ENCODE results near the gene ANP32E. TPM values are rescaled to one million over a fixed set of nuclear protein-coding genes. Genes with fewer than 3 reads are reported as not detected.
A peak's percentile ranks its signal among the peaks of the same experiment; 100 is the strongest.
"Not testable (repeated sequence)": the region's sequence is repeated elsewhere in the genome, so short reads cannot be mapped to it uniquely, and the experiment has no call there.

Gene ANP32E
- total RNA-seq, 1 experiment from 2014 or later, result 105 TPM

DNA sequence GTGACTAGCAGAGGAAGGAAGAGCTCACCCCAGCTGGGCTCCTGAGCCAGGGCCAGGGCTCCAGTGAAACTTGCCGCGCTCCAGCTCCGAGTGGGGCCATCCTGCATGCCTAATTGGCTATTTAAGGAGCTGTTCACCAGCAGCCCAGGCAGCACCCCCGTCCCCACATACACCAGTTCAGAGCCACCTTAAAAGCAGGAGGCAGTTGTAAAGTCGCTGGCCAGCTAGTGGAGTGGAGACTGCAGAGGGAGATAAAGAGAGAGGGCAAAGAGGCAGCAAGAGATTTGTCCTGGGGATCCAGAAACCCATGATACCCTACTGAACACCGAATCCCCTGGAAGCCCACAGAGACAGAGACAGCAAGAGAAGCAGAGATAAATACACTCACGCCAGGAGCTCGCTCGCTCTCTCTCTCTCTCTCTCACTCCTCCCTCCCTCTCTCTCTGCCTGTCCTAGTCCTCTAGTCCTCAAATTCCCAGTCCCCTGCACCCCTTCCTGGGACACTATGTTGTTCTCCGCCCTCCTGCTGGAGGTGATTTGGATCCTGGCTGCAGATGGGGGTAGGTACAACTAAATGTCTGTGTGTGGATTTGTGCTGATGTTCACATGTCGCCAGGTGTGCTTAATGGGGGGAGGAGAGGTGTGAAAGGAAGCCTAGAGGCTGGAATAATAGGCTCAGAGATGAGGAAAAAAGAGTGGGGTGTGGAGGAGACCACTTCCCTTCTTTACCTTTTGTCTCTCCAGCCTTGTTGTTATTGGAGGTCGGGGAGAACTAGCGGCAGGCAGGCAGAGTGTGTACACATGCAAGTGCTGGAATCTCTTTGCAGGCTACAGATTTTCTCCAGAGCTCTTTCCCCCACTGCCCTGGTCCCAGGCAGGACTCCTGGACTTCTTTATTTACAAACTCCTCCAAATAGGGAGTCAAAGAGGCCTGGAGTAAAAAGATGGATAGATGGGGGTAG, 22.0 kb upstream of the ANP32E start, which contains the start of gene CA14:
Gene CA14, plus strand, starts transcription at position 151 of the 962 bp plus-strand sequence. Its CDS starts 355 bp downstream, at position 506.
- DNase-seq (ENCODE audit: low read depth), result no peak

DNA sequence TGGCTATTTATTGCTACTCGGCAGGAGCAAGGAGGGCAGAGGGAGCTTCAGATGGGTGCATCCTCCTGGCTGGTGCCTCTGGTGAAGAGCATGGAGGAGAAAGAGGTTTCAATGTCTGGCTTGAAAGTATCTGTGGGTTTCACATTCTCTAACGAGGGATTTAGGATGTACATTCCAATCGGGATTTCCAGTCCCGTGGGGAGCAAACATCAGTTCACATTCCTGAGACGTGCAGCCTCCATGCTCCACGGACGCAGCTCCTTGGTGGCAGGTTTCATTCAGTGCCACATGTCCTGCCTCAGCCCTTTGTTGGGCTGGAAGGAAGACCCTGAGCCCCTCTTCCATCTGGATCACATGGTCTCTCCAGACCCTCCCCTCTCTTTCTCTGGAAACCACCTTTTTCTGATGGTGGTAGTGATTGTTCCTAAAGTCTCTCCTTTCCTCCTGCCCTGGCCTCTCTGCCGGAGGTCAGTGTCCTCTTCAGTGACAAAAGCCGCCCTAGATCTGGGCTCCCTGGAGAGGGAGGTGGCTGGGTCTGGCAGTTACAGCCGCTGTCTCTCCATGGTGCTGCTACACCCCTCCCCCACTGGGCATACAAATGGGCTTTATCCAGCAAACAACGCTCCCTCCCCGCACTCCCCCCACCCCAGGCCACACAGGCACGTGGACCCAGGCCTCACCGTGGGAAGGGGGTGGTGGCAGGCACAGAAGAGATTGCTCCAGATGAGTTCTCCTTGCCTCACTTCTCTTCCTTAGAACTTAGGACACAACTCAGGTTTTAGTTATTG, 20.8 kb upstream of the ANP32E start:
- no peak for DNase-seq (ENCODE audit: low read depth)

DNA sequence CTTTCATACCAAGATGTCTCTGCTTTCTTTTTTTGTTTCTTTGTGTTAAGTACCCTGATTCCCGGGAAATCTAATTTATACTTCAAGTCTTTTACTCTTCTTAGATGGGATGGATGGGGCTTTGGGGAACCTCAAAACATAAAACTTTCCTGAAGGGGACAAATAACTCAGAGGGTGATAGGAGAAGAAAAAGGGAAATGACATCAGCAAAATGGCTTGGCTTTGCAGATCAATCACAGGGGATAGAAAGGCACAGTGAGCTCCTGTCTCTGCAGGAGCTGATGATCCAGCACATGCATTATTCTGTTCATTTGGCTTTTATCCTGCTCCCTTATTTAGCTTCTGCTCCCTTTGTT, 20.3 kb upstream of the ANP32E start:
- DNase-seq (ENCODE audit: low read depth), result no peak

DNA sequence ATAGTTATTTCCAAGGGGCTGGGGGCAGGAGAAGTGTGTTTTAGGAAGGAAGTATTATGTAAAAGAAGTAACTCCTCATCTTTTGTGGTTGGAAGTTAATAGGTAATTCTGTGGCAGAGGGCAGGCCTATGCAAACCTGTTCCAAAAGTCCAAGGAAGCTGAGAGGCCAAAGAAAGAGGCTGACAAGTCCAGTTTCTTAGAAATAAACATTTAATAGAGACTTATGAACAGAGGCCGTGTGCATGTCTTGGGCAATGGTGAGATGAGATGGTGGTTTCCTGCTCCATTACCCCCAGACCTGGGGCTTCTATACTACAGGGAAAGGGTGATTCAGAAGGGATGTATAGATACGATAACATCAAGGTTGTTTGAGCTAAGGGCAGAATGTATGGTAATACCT, 14.0 kb upstream of the ANP32E start:
- no peak for DNase-seq (ENCODE audit: low read depth)

DNA sequence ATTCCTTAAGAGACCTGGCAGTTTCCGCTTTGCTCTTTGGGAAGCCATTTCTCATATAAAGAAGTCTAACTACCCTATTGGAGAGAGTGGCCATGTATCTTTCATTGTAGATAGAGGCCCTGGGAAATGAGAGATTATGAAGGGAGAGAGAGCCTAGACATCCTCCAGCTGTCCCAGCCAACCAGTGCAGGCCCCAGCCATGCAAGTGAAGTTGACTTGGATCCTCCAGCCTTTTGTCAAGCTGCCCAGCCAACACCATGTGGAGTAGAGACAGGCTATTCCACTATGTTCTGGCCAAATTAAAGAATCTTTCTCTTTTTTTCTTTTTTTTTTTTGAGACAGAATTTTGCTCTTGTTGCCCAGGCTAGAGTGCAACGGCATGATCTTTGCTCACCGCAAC, 7.1 kb upstream of the ANP32E start:
- DNase-seq (ENCODE audit: low read depth), result no peak

DNA sequence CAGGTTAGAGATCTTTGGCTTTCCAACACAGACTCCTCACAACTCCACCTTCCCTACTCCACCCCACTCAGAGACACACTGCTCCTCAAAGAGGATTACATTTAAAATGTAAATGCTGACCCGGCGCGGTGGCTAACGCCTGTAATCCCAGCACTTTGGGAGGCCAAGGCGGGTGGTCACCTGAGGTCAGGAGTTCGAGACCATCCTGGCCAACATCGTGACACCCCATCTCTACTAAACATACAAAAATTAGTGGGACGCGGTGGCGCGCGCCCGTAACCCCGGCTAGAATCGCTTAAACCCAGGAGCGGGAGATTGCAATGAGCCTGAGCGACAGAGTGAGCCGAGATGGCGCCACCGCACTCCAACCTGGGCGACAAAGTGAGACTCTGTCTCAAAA, 1.8 kb upstream of the ANP32E start:
- DNase-seq (ENCODE audit: low read depth), result no peak

DNA sequence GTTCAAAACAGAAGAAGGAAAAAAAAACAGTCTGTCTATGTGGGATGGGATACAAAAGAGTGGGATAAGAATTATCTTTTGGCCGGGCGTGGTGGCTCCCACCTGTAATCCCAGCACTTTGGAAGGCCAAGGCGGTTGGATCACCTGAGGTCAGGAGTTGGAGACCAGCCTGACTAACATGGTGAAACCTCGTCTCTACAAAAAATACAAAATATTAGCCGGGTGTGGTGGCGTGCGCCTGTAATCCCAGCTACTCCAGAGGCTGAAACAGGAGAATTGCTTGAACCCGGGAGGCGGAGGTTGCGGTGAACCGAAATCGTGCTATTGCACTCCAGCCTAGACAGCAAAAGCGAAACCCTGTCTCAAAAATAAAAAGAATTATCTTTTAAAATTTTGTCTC, 1.3 kb upstream of the ANP32E start:
- DNase-seq (ENCODE audit: low read depth), result not testable (repeated sequence)

DNA sequence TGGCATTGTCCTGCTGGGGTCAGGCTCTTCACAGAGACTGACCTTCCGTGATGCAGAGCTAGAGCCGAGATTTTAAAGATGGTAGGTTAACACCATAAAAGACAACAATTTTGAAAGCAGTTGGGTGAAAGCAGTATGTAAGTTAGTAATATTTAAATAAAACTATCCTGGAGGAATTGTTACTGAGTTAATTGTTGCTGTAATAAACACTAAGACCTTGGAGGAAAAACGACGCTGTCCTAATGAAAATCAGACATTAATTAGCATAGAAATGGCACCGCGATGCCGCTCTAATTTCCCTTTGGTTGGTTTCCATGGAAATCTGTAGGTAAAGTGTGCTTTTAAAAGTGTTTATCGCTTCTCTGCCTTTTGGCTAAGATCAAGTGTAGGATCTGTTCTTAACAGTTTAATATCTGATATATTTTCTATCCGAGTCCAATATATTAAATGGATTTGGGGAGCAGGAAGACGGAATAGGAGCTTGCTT, 745 bp upstream of the ANP32E start:
- DNase-seq (ENCODE audit: low read depth), result no peak

DNA sequence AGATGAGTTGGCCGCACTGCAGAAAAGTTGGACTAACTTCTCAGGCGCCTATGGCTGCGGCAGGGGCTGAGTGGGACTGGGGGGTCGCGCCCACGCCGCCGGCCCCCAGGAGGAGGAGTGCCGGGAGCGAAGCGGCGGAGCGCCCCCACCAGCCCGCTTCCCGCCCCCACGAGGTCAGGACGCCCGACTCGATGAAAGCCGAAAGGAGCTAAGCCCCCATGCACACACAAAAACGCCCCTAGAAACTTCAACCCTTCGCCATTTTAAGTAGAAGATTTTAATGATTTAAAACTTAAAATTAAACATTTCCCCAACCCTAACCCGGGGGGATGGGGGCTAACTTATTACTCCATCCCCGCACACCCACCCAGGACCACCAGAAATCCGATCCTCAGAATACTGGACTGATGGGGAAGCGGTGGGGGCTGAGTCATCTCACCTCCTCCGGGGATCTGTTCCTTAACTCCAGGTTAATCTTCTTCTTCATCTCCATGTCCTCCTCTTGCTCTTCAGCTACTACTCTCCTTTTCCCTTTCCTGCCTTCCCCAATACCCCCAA, 539 bp downstream of the ANP32E start:
- DNase-seq (ENCODE audit: low read depth), result peak; percentile 44

DNA sequence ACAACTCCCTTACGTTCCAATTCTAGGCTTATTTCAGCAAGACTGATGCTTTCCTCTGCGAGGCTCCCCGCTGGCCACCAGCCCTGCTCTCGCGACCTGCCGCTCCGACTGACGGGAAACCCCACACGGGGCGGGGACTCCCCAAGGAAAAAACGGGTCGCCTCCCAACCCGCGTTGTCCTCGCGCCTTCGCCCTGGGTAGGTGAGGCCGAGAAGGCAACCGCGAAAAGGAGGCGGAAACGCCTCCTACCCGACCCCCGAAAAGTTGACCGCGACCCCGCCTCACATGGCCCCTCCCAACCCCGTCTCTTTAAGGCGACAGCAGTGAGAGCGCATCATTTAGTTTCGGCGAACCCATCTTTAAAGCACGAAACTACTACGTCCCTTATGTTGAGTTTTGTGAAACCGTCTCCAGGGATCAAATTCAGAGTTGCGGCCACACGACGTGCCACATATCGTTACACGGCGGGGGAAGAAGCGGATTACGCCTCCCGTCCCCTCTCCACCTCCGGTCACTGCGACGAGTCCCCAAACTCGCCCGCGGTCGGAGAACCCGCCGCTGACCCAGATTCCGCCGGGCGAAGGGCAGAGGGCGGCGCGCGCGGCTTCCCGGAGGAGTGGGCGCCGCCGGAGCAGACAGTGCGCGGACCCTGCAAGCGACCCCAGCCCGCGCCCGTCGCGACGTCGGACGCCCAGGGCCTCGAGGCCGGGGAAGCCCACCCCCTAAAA, 1.2 kb downstream of the ANP32E start:
- peak; percentile 80 for DNase-seq (ENCODE audit: low read depth)

DNA sequence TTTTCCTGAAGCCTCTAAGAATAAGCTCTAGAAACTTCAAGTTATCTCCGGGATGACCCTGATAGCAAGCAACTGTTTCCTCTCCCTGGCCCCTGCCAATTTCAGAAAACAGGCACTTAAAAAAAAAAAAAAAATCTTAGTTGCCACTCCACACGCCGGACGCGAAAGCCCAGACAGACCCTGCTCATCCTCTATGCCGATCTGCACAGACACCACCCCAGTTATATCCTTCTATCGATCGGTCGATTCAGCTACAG, 1.7 kb downstream of the ANP32E start:
- DNase-seq (ENCODE audit: low read depth), result no peak

DNA sequence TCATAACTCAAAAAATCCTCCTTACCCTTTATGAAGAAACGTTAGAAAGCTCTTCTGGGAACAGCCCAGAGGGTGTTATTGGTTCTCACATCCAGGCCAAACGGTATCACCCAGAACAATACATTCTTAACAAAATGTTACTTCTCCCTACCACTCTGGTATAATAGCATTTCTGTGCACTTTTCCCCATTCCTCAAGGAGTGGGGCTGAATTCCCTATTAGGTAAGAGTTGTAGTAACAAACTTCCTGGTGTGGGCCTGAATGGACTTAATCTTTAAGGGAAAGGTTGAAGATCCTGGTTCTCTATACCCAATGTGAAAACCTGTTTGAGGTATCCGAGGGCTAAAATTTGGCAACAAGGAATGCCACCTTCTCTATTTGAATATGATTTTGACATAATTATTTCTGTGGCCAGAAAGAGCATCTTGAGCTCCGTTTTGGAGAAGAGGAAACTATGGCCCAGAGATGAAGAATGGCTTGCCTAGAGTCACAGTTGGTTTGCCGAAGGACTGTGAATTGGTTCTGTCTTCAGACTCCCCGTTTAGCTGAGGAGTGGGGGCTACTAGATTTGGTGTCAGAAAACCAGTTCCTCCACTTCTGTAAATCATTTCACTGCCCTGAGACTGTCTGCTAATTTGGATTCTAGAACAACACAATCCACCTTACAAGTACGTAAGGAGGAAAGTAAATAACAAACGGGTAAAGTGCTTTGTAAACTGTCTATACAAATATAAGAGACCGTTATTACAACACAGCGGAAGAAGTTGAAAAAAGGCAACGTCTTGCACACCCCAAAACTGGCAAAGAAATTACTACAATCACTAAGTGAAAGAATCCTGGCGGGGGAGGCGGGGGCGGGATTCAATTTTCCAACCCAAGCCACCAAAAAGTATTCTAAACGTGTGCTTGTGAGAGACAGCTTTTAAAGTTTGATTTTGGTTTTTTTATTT, 2.3 kb downstream of the ANP32E start:
- DNase-seq (ENCODE audit: low read depth), result no peak

DNA sequence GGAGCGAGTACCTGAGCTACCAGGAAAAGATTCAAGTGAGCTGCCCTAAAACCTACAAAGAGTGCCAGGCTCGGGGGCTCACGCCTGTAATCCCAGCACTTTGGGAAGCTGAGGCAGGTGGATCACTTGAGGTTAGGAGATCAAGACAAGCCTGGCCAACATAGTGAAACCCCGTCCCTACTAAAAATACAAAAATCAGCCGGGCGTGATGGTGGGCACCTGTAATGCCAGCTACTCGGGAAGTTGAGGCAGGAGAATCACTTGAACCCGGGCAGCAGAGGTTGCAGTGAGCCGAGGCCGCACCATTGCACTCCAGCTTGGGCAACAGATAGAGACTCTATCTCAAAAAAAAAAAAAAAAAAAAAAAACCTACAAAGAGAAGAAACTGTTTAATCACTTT, 3.0 kb downstream of the ANP32E start:
- DNase-seq (ENCODE audit: low read depth), result not testable (repeated sequence)

DNA sequence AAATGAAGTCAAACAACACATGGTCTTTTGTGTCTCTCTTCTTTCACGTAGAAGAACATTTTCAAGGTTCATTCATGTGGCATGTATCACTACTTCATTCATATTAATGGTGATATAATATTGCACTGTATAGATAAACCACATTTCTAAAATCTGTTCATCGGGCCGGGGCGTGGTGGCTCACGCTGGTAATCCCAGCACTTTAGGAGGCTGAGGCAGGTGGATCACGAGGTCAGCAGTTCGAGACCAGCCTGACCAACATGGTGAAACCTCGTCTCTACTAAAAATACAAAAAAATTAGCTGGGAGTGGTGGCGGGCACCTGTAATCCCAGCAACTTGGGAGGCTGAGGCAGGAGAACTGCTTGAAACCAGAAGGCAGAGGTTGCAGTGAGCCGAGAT, 7.7 kb downstream of the ANP32E start:
- not testable (repeated sequence) for DNase-seq (ENCODE audit: low read depth)

DNA sequence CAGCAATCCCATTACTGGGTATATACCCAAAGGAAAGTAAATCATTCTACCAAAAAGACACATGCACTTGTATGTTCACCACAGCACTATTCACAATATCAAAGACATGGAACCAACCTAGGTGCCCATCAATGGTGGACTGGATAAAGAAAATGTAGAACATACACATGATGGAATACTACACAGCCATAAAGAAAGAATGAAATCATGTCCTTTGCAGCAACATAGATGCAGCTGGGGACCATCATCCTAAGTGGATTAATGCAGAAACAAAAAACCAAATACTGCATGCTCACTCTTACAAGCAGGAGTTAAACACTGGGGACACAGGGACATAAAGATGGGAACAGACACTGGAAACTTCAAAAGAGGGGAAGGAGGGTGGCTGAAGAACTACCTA, 8.7 kb downstream of the ANP32E start:
- DNase-seq (ENCODE audit: low read depth), result no peak

DNA sequence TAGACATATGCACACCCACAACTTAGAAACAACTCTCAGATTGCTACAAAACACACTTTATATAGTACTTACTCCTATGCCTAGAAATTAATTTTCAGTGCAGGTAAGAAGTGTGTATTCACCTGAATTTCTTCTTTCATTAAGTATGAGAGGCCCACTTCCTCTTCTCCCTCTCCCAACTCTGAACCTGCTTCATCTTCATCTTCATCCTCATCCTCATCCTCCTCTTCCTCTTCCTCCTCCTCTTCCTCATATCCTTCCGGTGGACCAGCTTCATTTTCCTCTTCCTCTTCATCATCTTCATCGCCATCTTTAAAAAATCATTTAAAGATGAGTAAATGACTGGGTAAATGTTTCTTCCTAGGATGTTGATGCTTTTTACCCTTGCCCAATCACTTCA, 9.4 kb downstream of the ANP32E start:
- DNase-seq (ENCODE audit: low read depth), result no peak

DNA sequence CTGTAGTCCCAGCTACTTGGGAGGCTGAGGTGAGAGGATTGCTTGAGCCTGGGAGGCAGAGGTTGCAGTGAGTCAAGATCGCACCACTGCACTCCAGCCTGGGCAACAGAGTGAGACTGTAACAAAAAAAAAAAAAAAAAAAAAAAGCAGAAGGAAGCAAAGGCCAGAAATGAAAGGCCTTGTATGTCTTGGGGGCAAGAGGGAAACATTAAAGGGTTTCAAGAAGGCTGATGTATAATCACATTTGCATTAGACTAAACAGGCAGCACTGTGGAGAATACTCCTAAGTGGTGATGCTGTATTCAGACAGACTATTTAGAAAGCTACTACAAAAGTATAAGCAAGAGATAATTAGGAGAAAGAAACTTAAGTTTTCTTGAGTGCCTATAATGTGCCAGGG, 10.4 kb downstream of the ANP32E start:
- no peak for DNase-seq (ENCODE audit: low read depth)

DNA sequence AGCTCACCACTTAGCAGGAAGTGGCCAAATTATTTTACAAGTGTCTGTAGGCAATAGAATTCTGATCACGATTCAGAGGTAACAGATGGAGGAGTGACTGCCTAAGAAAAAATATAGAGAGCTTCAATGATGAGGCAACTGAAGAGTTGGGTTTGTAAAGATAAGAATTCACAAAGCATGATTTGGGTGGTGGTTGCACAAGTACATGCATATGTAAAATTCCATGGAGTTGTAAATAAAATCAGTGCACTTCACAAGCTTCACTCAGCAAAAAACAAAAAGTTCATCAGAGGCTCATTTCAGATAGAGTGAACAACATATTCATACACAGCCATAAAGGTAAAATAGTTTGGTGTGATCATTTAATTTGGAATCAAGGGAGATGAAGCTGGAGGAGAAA, 10.9 kb downstream of the ANP32E start:
- no peak for DNase-seq (ENCODE audit: low read depth)

DNA sequence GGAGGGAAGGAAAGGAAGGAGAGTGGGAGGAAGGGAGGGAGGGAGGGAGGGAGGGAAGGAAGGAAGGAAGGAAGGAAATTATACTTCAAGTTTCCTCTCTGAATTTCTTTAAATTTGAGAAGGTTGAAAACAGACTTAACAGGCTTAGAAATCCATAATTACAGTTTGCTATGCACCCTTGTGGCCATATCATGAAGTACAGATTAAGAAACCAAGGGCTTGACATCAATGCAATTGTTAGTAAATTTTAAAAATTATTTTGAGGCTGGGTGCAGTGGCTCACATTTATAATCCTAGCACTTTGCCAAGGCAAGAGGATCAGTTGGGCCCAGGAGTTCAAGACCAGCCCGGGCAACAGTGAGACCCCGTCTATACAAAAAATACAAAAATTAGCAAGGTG, 14.4 kb downstream of the ANP32E start:
- no peak for DNase-seq (ENCODE audit: low read depth)

DNA sequence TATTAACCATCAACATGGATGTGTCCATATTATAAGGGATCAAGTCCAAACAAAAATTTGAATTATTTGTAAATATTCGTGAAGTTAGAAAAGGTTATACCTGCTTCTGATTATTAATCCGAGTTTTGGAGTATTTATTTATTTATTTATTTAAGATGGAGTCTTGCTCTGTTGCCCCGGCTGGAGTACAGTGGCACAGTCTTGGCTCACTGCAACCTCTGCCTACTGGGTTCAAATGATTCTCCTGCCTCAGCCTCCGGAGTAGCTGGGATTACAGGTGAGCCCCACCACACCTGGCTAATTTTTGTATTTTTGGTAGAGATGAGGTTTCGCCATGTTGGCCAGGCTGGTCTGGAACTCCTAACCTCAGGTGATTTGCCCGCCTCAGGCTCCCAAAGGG, 20.1 kb downstream of the ANP32E start:
- not testable (repeated sequence) for DNase-seq (ENCODE audit: low read depth)

Data from Daoy (cell line).